Stomach (tissue), 4 donors: ENCODE results near the gene IFNGR2.

Source experiments
- CTCF ChIP-seq, 7 experiments: fragments of 450-650 bp in 4 of 7; fragments of 200-600 bp in 3 of 7; sonication (generic) in 3 of 7; IDR thresholded peaks; one replicate each; pipeline ENCODE4 v1.5.1; 2016 to 2019; ENCODE audit warnings: antibody characterized with exemption in 7 of 7, control low read depth in 2 of 7, mild to moderate bottlenecking in 1 of 7
- POLR2A ChIP-seq, 4 donors: fragments of 450-650 bp; IDR thresholded peaks; one replicate each; pipeline ENCODE4 v1.6.1; 2016; ENCODE audit warnings: antibody characterized with exemption in 4 of 4, control low read depth in 2 of 4, mild to moderate bottlenecking in 1 of 4, moderate library complexity in 1 of 4
- POLR2AphosphoS5 ChIP-seq, 3 donors: sonication (generic); formaldehyde crosslinking; IDR thresholded peaks; one replicate each; pipeline ENCODE4 v1.6.1; 2016; ENCODE audit warnings: antibody characterized with exemption in 3 of 3

- TF ChIP-seq POLR2AphosphoS5 (IDR thresholded peaks at IDR 0.05) (no peak), CTCF (IDR thresholded peaks at IDR 0.05) (no peak), POLR2A (IDR thresholded peaks at IDR 0.05) (no peak)
These were observed 47.2 kb upstream of the IFNGR2 start for GRCh38 chr21:33355996-33356395.
